KBM-7 (cell line): ENCODE measurements around the gene SCYGR3.

Experiments used
- DNase-seq: peaks from one replicate; pipeline ENCODE4 v3.0.0-alpha.2; 2015
- in situ Hi-C: fragments of 300-500 bp; cut with MboI; formaldehyde crosslinking; loops from 2 replicates; pipeline ENCODE4 v1.14.3; 2020; ENCODE audit warnings: low sequenced_read_pairs, low pct_unique_long_range_greater_than_20kb, mixed read lengths

SCYGR3 gene, protein sequence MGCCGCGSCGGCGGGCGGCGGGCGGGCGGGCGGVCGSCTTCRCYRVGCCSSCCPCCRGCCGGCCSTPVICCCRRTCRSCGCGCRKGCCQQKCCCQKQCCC

DNA sequence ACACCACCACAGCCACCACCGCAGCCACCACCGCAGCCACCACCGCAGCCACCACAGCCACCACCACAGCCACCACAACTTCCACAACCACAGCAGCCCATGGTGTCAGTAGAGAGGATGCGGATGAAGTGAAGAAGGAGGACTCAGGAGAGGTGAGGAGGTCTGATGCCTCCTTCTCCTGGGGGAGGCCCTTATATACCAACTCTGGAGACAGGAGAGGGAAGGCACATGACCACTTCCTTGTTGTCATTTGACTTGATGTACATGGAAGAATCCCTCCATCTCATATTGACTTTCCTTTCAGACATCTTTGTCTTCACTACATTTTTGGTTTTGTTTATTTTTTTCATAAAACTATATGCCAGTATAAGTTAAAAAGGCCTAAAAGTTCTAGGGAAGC lies at the start of gene SCYGR3:
Gene SCYGR3 (minus strand): TSS at position 101 of the 400 bp plus-strand sequence. CDS start 0 bp downstream, at position 101.
- DNase-seq, result no peak
- in situ Hi-C loops, result no loop called here

GRCh38 chr2:227661827-227662226 lies 47.2 kb upstream of the SCYGR3 start:
- DNase-seq, result no peak
- in situ Hi-C loops, result no loop called here

DNA sequence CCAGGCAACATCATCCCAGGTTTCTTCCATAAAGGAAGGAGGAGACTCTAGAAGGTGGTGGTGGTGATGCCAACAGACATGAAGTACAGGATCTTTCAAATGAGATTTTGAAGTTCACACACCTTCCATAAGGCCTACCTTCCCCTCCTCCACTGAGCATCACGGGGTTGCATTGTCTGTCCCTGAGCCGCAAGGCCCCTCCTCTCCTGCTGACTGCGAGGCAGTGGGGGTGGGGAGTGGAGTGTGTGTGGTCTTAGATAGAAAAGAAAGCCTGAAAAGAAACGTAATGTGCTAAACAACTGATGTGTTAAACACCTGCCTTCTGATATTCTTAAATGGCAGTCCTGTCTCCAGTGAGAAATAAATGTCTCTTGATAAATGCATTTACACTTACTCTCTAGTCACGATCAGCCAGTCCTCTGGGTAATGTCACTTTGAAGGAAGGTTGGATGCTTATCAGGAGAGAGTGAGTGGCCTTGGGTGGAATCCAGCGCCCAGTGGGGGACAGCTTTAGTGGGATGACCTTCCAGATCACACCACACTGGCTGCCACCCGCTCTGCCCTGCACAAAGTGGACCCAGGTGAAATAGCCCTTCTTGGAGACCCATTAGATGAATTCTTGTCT lies 46.5 kb upstream of the SCYGR3 start:
- no peak for DNase-seq
- in situ Hi-C loops, result no loop called here

- no peak for DNase-seq
- in situ Hi-C loops, result no loop called here
Measured at GRCh38 chr2:227657199-227657845, 42.7 kb upstream of the SCYGR3 start.

DNA sequence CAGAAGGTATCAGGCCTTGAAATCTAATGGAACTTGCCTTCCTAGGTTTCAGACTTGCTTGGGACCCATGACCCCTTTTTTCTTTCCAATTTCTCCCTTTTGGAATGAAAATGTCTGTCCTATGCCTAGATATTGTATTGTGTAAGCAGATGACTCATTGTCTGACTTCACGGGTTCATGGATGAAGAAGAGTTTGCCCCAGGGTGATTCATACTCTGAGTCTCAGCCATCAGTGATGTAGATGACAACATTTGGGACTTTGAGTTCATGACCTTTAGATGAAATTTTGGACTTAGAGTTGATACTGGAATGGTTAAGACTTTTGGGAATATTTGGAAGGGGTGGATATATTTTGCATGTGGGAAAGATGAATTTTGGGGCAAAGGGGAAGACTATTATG lies 40.8 kb upstream of the SCYGR3 start:
- DNase-seq, result no peak
- in situ Hi-C loops, result no loop called here

- no peak for DNase-seq
- in situ Hi-C loops, result no loop called here
Measured at GRCh38 chr2:227654426-227654825, 39.8 kb upstream of the SCYGR3 start.

GRCh38 chr2:227653419-227653818 lies 38.8 kb upstream of the SCYGR3 start:
- in situ Hi-C loops, result no loop called here
- DNase-seq, result no peak

GRCh38 chr2:227643990-227644551 lies 29.4 kb upstream of the SCYGR3 start:
- DNase-seq, result no peak
- in situ Hi-C loops, result no loop called here

DNA sequence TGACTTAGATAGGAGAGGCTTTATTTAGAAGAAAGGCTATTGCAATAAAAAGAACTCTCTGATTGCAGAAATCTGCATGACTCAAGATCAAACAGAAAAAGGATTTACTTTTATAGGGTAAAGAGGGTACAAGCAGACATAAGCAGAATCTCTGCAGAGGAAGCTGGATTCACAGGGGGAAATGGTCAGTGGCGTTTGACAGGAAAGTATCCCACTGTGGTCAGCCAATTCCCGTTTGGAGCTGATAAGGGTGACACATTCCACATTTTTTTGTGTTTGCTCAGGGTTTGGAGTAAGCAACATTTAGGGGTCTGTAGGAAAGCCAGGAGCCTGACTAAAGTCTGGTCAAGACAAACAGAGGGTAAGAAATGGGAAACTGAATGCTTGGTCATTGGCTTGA lies 28.0 kb upstream of the SCYGR3 start:
- in situ Hi-C loops, result no loop called here
- DNase-seq, result no peak

- in situ Hi-C loops, result no loop called here
- DNase-seq, result no peak
Measured at GRCh38 chr2:227634201-227634600, 19.6 kb upstream of the SCYGR3 start.

DNA sequence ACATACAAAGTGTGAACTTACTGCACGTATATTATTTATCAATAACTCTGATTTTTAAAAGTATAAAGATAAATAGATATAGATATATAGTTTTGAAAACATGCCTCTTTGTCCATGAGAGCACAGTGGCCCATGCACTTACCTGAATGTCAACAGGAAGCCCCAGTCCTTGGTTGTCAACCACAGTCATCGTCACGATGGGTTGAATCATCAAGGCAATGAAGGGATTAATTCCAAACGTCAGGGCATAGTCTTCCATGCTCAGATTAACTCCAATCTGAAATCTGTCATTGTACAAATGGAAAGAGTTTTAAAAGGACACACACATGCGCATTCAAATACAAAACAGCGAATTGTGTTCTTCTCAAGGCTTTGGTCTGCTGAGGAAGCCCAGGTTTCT lies 18.2 kb upstream of the SCYGR3 start:
- in situ Hi-C loops, result no loop called here
- no peak for DNase-seq

DNA sequence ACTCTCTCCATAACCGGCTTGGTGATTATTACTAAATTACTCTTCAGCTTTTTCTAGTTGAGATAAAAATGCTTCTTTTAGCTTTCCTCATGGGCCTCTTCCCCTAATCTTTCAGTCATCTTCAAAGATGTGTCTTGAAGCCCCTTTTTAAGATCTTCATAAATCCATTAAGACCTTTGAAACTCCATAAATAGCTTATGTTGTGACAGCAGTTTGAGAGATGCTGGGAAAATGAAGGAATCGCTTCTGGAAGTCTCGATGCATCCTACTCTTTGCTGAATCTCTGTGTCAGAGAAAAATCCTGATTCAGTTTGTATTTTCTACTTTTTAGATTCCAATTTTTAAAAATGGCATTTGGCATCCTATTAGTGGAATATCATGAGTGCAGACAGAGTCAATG lies 15.7 kb upstream of the SCYGR3 start:
- DNase-seq, result no peak
- in situ Hi-C loops, result no loop called here

- in situ Hi-C loops, result no loop called here
- no peak for DNase-seq
Measured at GRCh38 chr2:227629435-227629834, 14.8 kb upstream of the SCYGR3 start.

DNA sequence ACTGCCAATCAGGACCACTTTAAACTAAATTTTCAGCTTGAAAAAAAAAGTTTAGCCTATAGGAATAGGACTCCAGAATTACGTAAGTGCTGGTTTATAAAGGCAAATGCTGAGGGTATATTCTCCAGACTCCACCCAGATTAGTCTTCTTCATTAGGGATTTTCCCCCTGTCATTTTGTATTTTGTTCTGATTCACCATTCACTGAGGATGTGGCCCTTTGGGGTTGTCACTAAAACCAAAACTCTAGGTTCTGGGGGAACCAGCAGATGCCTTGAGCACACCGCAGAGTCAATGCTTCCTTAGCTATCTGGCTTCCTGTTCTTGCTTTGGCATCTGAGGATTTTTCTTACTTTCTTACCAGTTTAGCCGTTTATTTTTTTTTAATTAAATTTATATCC lies 13.1 kb upstream of the SCYGR3 start:
- DNase-seq, result no peak
- in situ Hi-C loops, result no loop called here

DNA sequence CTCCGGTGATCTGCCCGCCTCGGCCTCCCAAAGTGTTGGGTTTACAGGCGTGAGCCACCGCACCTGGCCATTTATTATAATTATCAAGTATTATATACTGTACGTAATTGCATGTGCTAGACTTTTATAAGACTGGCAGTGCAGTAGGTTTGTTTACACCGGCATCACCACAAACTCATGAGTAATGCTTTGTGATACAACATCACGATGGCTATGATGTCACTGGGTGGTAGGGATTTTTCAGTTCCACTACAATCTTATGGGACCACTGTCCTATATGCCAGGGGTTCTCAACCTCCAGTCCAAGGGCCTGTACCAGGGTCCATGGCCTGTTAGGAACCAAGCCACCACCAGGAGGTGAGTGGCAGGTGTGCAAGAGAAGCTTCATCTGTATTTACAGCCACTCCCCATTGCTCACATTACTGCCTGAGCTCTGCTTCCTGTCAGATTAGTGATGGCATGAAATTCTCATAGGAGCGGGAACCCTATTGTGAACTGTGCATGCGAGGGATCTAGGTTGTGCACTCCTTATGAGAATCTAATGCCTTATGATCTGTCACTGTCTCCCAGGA lies 12.0 kb upstream of the SCYGR3 start:
- DNase-seq, result no peak
- in situ Hi-C loops, result no loop called here

DNA sequence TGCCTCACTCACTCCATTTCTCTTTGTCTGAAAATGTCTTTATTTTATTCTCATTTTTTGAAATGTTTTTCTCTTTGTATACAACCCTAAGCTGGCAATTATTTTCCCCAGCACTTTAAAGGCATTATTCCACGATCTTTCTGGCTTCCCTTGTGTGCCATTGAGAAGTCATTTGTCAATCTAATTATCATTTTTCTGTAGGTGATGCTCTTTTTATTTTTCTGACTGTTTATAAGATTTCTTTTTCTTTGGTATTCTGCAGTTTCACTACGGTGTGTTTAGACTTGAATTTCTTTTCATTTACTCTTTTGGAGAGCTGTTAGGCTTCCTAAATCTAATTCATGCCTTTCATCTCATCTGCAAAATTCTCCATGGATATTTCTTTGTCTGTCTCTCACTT lies 10.8 kb upstream of the SCYGR3 start:
- no peak for DNase-seq
- in situ Hi-C loops, result no loop called here

GRCh38 chr2:227623226-227623625 lies 8.6 kb upstream of the SCYGR3 start:
- DNase-seq, result no peak

GRCh38 chr2:227617316-227618230 lies 2.9 kb upstream of the SCYGR3 start, which contains the start of gene SCYGR4:
SCYGR4 (plus strand) TSS chr2:227617498; CDS start chr2:227617498, 0 bp downstream.
- in situ Hi-C loops, result no loop called here

More at GRCh38 chr2:227623226-227623625, 8.6 kb upstream of the SCYGR3 start:
- in situ Hi-C loops, result no loop called here

DNA sequence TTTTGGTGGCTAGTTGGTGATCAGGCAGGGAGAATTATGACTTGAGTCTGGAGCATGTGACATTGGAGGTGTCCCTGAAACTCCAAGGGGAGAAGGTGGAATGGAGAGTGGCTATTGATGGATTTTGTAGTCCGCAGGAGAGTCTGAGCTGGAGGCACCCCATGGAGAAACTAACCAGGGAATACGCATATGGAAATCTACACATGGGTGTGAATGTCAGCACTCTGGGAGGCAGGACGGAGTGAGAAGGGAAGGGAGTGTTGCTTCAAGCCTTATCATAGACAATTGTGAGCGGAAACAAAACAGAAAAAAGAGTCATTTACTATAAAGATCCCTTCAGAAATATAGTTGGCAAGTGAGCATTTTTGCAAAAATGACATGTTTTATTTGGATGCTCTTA lies 2.0 kb upstream of the SCYGR3 start:
- in situ Hi-C loops, result no loop called here

More at GRCh38 chr2:227617316-227618230, 2.9 kb upstream of the SCYGR3 start, which contains the start of gene SCYGR4:
- DNase-seq, result no peak

More for the DNA sequence above, 2.0 kb upstream of the SCYGR3 start:
- DNase-seq, result no peak
